HEK293 (cell line): Measurements from ENCODE around the gene ZNF532.

ENCODE experiments used
- CTCF ChIA-PET: fragments of 350-600 bp; formaldehyde crosslinking; extraction: SDS; loops from one replicate; lab custom pipeline; 2021; ENCODE audit warnings: antibody characterized with exemption; lab: Yijun Ruan, JAX
- POLR2A ChIA-PET: fragments of 300-600 bp; formaldehyde crosslinking; extraction: SDS; loops from one replicate; lab custom pipeline; 2020; ENCODE audit warnings: antibody characterized with exemption, inconsistent platforms; lab: Yijun Ruan, JAX
- H3K27ac ChIP-seq: fragments of 200-500 bp; sonication (Bioruptor generic); 2 replicates; pipeline ENCODE4 v1.5.1; 2014; ENCODE audit warnings: low read depth, low read length, control low read depth, inconsistent platforms; ENCODE audit errors: extremely low read depth
- H3K36me3 ChIP-seq, 2 experiments: fragments of 200-500 bp in 1 of 2; sonication (Bioruptor generic) in 1 of 2; 1 replicate in 1 of 2; 2 replicates in 1 of 2; pipeline ENCODE4 v1.5.1; 2014 to 2017; ENCODE audit warnings: inconsistent platforms in 2 of 2, low read length in 2 of 2; ENCODE audit not compliant: control insufficient read depth in 2 of 2, insufficient read depth in 1 of 2
- H3K4me1 ChIP-seq: fragments of 200-500 bp; sonication (Bioruptor generic); 2 replicates; pipeline ENCODE4 v1.5.1; 2014; ENCODE audit warnings: mild to moderate bottlenecking, low read length, inconsistent platforms; ENCODE audit not compliant: control insufficient read depth, insufficient read depth
- H3K4me3 ChIP-seq: 2 replicates; pipeline ENCODE4 v1.5.1; 2011; ENCODE audit warnings: low read depth, mild to moderate bottlenecking, control low read depth, low read length, moderate library complexity
- H3K9me3 ChIP-seq: fragments of 200-500 bp; sonication (Bioruptor generic); 2 replicates; pipeline ENCODE4 v1.5.1; 2014; ENCODE audit warnings: low read depth, low read length, inconsistent platforms; ENCODE audit not compliant: control insufficient read depth, insufficient read depth
- FEZF1 ChIP-seq: fragments of 450-650 bp; formaldehyde crosslinking; IDR thresholded peaks from 2 replicates; pipeline ENCODE4 v1.5.1; 2016; ENCODE audit warnings: missing biosample characterization, missing genetic modification characterization
- GLIS2 ChIP-seq: fragments of 450-650 bp; formaldehyde crosslinking; IDR thresholded peaks from 2 replicates; pipeline ENCODE4 v1.5.1; 2016; ENCODE audit warnings: missing biosample characterization, missing genetic modification characterization
- KLF7 ChIP-seq: fragments of 450-650 bp; formaldehyde crosslinking; IDR thresholded peaks from 2 replicates; pipeline ENCODE4 v1.5.1; 2016; ENCODE audit warnings: missing biosample characterization, missing genetic modification characterization, borderline replicate concordance
- PRDM1 ChIP-seq: fragments of 450-650 bp; formaldehyde crosslinking; IDR thresholded peaks from 2 replicates; pipeline ENCODE4; 2016; ENCODE audit warnings: missing biosample characterization, missing genetic modification characterization
- SALL2 ChIP-seq: fragments of 450-650 bp; formaldehyde crosslinking; IDR thresholded peaks from 2 replicates; pipeline ENCODE4 v1.5.0; 2017; ENCODE audit warnings: missing biosample characterization, mild to moderate bottlenecking, missing genetic modification characterization, borderline replicate concordance
- SCRT1 ChIP-seq: fragments of 450-650 bp; formaldehyde crosslinking; IDR thresholded peaks from 2 replicates; pipeline ENCODE4 v1.5.1; 2016; ENCODE audit warnings: missing biosample characterization, missing genetic modification characterization, borderline replicate concordance
- SETDB1 ChIP-seq: IDR thresholded peaks from one replicate; pipeline ENCODE4 v1.6.1; 2017; ENCODE audit warnings: mild to moderate bottlenecking, low read length, moderate library complexity, mixed read lengths; ENCODE audit not compliant: insufficient read length
- YY1 ChIP-seq: fragments of 450-650 bp; formaldehyde crosslinking; IDR thresholded peaks from 2 replicates; pipeline ENCODE4 v1.5.1; 2018; ENCODE audit warnings: missing biosample characterization, missing genetic modification characterization
- ZBTB1 ChIP-seq: fragments of 450-650 bp; formaldehyde crosslinking; IDR thresholded peaks from 2 replicates; pipeline ENCODE4 v1.5.1; 2016; ENCODE audit warnings: missing biosample characterization, missing genetic modification characterization
- ZBTB11 ChIP-seq: fragments of 450-650 bp; formaldehyde crosslinking; conservative IDR thresholded peaks from 2 replicates; pipeline ENCODE4 v1.5.1; 2016; ENCODE audit warnings: low read depth, missing biosample characterization, missing genetic modification characterization
- ZIC2 ChIP-seq: fragments of 450-650 bp; formaldehyde crosslinking; IDR thresholded peaks from 2 replicates; pipeline ENCODE4 v1.5.1; 2016; ENCODE audit warnings: missing biosample characterization, missing genetic modification characterization
- ZNF138 ChIP-seq: fragments of 450-650 bp; formaldehyde crosslinking; IDR thresholded peaks from 2 replicates; pipeline ENCODE4 v1.5.1; 2016; ENCODE audit warnings: missing biosample characterization, missing genetic modification characterization, borderline replicate concordance
- ZNF16 ChIP-seq: fragments of 450-650 bp; formaldehyde crosslinking; IDR thresholded peaks from 2 replicates; pipeline ENCODE4 v1.5.1; 2016; ENCODE audit warnings: low read depth, missing biosample characterization, missing genetic modification characterization
- ZNF169 ChIP-seq: fragments of 450-650 bp; formaldehyde crosslinking; IDR thresholded peaks from 2 replicates; pipeline ENCODE4 v1.5.1; 2016; ENCODE audit warnings: missing biosample characterization, missing genetic modification characterization
- ZNF174 ChIP-seq: fragments of 450-650 bp; formaldehyde crosslinking; IDR thresholded peaks from 2 replicates; pipeline ENCODE4 v1.5.0; 2017; ENCODE audit warnings: missing biosample characterization, mild to moderate bottlenecking, missing genetic modification characterization
- ZNF211 ChIP-seq: fragments of 450-650 bp; formaldehyde crosslinking; IDR thresholded peaks from 2 replicates; pipeline ENCODE4 v1.5.1; 2016; ENCODE audit warnings: low read depth, missing biosample characterization, missing genetic modification characterization
- ZNF24 ChIP-seq: fragments of 450-650 bp; formaldehyde crosslinking; IDR thresholded peaks from 2 replicates; pipeline ENCODE4 v1.5.1; 2016; ENCODE audit warnings: missing biosample characterization, missing genetic modification characterization
- ZNF311 ChIP-seq: fragments of 450-650 bp; formaldehyde crosslinking; IDR thresholded peaks from 2 replicates; pipeline ENCODE4 v1.5.1; 2017; ENCODE audit warnings: missing biosample characterization, missing genetic modification characterization, borderline replicate concordance
- ZNF488 ChIP-seq: fragments of 450-650 bp; formaldehyde crosslinking; IDR thresholded peaks from 2 replicates; pipeline ENCODE4 v1.5.1; 2016; ENCODE audit warnings: missing biosample characterization, missing genetic modification characterization
- ZNF549 ChIP-seq: fragments of 450-650 bp; IDR thresholded peaks from 2 replicates; pipeline ENCODE4 v1.5.1; 2018; ENCODE audit warnings: missing biosample characterization, missing genetic modification characterization, mild to moderate bottlenecking, inconsistent platforms, moderate library complexity
- ZNF624 ChIP-seq: fragments of 450-650 bp; formaldehyde crosslinking; IDR thresholded peaks from 2 replicates; pipeline ENCODE4 v1.5.1; 2017; ENCODE audit warnings: missing biosample characterization, missing genetic modification characterization
- ZNF639 ChIP-seq: fragments of 450-650 bp; formaldehyde crosslinking; IDR thresholded peaks from 2 replicates; pipeline ENCODE4 v1.5.1; 2016; ENCODE audit warnings: missing biosample characterization, missing genetic modification characterization
- ZNF747 ChIP-seq: fragments of 450-650 bp; formaldehyde crosslinking; IDR thresholded peaks from 2 replicates; pipeline ENCODE4 v1.5.1; 2016; ENCODE audit warnings: missing biosample characterization, missing genetic modification characterization
- ZNF792 ChIP-seq: fragments of 450-650 bp; formaldehyde crosslinking; IDR thresholded peaks from 2 replicates; pipeline ENCODE4 v1.5.1; 2016; ENCODE audit warnings: missing biosample characterization, missing genetic modification characterization
- ZSCAN16 ChIP-seq: fragments of 450-650 bp; formaldehyde crosslinking; IDR thresholded peaks from 2 replicates; pipeline ENCODE4 v1.5.1; 2016; ENCODE audit warnings: missing biosample characterization, missing genetic modification characterization
- ZSCAN30 ChIP-seq: fragments of 450-650 bp; IDR thresholded peaks from 2 replicates; pipeline ENCODE4 v1.5.1; 2018; ENCODE audit warnings: missing biosample characterization, mild to moderate bottlenecking, missing genetic modification characterization, moderate library complexity
- TF ChIP-seq, protein P1 (sequence below): fragments of 450-650 bp; formaldehyde crosslinking; IDR thresholded peaks from 2 replicates; pipeline ENCODE4 v1.5.1; 2016; ENCODE audit warnings: missing biosample characterization, missing genetic modification characterization
- TF ChIP-seq, protein P2 (sequence below): fragments of 450-650 bp; formaldehyde crosslinking; IDR thresholded peaks from 2 replicates; pipeline ENCODE4 v1.5.1; 2016; ENCODE audit warnings: missing biosample characterization, missing genetic modification characterization

ZNF532 gene

DNA sequence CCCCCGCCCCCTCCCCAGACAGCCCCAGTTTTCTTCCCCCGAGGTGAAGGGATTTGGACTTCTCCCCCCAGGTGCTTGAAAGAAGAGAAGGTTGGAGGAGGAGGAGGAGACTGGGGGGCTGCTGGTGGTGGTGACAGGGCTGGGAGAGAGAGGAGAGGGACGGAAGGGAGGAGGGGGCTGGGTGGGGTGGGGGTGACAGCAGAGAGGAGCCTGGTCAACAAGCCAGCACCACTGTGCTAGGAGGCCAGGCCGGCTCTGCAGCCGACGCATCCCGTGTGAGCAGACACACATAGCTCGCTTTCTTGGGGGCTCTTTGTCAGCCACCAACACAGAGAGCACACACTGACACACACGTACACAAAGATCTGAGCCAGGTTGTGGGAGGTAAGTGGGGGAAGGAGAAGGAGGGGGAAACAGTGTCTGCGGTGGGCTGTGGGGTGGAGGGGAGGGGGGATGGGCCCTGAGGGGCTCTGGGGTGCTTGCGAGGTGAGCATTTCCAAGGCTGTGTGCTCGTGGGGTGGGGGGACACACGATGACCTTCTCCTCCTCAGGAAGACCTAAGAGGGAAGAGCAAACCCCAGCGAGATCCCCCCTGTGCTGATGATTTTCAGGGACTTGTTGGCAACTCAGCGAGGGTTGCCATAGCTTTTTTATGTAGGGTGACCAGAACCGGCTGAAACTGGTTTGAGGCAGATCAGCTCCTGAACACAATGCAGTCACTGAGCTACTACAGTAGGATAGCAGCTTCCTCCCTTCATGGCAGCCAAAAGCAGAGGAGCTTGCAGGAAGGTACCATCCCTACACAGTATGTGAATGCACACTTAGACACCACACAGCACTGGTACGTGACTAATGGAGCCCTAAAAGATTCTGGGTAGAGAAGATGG, at the start of gene ZNF532:
TSS of gene ZNF532 (plus strand) at position 732 of the 887 bp plus-strand sequence. CDS start 53,411 bp downstream, outside the sequence.
- H3K4me1 ChIP-seq, result no peaks in the 10 kb centered on the region
- ChIA-PET POLR2A (interaction anchor here (1.3 kb wide), 1 partner anchor 14 kb away, joined by 3 read pairs; no protein-coding TSS in a partner anchor), CTCF (no interaction called here)

DNA sequence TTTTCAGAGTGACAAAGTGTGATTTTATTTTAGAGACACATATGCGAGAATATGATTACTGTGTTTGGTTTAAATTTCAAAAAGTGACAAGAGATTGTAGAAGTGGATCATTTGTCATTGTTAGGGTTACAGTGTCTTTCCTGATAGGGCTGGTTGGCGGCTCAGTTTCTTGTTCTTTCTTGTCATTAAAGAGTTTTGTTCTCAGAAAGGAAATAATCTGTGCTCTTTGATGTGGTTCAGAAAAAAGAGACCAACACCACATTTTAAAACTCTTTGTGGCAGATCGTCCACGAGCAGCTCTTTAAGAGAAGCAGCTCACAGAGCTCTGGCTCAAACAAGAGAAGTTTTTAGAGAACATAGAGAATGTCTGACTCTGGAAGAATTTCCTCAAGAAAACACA, 45.6 kb upstream of the ZNF532 start:
- Histone ChIP-seq H3K9me3 (no peaks in the 10 kb centered on the region), H3K4me3 (no peak overlapping the region), H3K27ac (no peak overlapping the region), H3K36me3 (no peaks in the 10 kb centered on the region), H3K4me1 (no peaks in the 10 kb centered on the region)
- ChIA-PET CTCF (no interaction called here), POLR2A (no interaction called here)
- TF ChIP-seq, protein P1, sequence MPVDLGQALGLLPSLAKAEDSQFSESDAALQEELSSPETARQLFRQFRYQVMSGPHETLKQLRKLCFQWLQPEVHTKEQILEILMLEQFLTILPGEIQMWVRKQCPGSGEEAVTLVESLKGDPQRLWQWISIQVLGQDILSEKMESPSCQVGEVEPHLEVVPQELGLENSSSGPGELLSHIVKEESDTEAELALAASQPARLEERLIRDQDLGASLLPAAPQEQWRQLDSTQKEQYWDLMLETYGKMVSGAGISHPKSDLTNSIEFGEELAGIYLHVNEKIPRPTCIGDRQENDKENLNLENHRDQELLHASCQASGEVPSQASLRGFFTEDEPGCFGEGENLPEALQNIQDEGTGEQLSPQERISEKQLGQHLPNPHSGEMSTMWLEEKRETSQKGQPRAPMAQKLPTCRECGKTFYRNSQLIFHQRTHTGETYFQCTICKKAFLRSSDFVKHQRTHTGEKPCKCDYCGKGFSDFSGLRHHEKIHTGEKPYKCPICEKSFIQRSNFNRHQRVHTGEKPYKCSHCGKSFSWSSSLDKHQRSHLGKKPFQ (tag by site-specific recombination), result no peak
- TF ChIP-seq ZNF488 (tag by site-specific recombination), result no peak
- TF ChIP-seq ZNF624 (tag by site-specific recombination), result no peak
- no peak for TF ChIP-seq SCRT1 (tag by site-specific recombination)
- no peak for TF ChIP-seq ZNF138 (tag by site-specific recombination)
- TF ChIP-seq ZNF311 (tag by site-specific recombination), result no peak
- TF ChIP-seq KLF7 (tag by site-specific recombination), result no peak
- TF ChIP-seq ZNF747 (tag by site-specific recombination), result no peak
- TF ChIP-seq FEZF1 (tag by site-specific recombination), result no peak
- TF ChIP-seq ZBTB11 (tag by site-specific recombination), result no peak
- TF ChIP-seq ZNF24 (tag by site-specific recombination), result no peak
- TF ChIP-seq SETDB1, result no peak
- no peak for TF ChIP-seq YY1 (tag by site-specific recombination)
- no peak for TF ChIP-seq ZBTB1
- TF ChIP-seq ZNF549, result no peak
- no peak for TF ChIP-seq ZIC2 (tag by site-specific recombination)

More for the DNA sequence above, at the start of gene ZNF532:
- no peak for TF ChIP-seq PRDM1
- TF ChIP-seq ZNF639 (tag by site-specific recombination), result no peak
- no peak for TF ChIP-seq ZNF169
- TF ChIP-seq ZNF174 (tag by site-specific recombination), result no peak
- TF ChIP-seq ZSCAN30 (tag by site-specific recombination), result no peak
- TF ChIP-seq ZSCAN16 (tag by site-specific recombination), result no peak
- TF ChIP-seq SALL2, result no peak
- no peak for TF ChIP-seq ZNF16 (tag by site-specific recombination)
- TF ChIP-seq, protein P2, sequence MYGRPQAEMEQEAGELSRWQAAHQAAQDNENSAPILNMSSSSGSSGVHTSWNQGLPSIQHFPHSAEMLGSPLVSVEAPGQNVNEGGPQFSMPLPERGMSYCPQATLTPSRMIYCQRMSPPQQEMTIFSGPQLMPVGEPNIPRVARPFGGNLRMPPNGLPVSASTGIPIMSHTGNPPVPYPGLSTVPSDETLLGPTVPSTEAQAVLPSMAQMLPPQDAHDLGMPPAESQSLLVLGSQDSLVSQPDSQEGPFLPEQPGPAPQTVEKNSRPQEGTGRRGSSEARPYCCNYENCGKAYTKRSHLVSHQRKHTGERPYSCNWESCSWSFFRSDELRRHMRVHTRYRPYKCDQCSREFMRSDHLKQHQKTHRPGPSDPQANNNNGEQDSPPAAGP (tag by site-specific recombination), result no peak
- TF ChIP-seq ZNF792 (tag by site-specific recombination), result no peak
- no peak for TF ChIP-seq ZNF211 (tag by site-specific recombination)
- no peak for TF ChIP-seq ZNF488 (tag by site-specific recombination)
- TF ChIP-seq GLIS2 (tag by site-specific recombination), result no peak
- TF ChIP-seq, all 188 proteins: peak for 0
- Histone ChIP-seq H3K36me3 (peaks cover 0 to 26% of the 10 kb centered on the region in 2 experiments; a peak in 2 of 3 replicates), H3K4me3 (peak within 1 kb of the TSS; percentile 32), H3K27ac (peak within 1 kb of the TSS; percentile 24; the same call in 1 of the 2 replicates), H3K9me3 (no peaks in the 10 kb centered on the region)
